Measurements from ENCODE around the gene CCZ1. TPM values are rescaled to one million over a fixed set of nuclear protein-coding genes. Genes with fewer than 3 reads are reported as not detected.
A peak's percentile ranks its signal among the peaks of the same experiment; 100 is the strongest.
"Not testable (repeated sequence)": the region's sequence is repeated elsewhere in the genome, so short reads cannot be mapped to it uniquely, and the experiment has no call there.

Gene CCZ1
- total and polyA plus RNA-seq, 9 of the 15 experiments (the other 6 are each of a cell fraction or from before 2014, with no cell fraction given): 34.5 to 94.6 (median 78.1) TPM

DNA sequence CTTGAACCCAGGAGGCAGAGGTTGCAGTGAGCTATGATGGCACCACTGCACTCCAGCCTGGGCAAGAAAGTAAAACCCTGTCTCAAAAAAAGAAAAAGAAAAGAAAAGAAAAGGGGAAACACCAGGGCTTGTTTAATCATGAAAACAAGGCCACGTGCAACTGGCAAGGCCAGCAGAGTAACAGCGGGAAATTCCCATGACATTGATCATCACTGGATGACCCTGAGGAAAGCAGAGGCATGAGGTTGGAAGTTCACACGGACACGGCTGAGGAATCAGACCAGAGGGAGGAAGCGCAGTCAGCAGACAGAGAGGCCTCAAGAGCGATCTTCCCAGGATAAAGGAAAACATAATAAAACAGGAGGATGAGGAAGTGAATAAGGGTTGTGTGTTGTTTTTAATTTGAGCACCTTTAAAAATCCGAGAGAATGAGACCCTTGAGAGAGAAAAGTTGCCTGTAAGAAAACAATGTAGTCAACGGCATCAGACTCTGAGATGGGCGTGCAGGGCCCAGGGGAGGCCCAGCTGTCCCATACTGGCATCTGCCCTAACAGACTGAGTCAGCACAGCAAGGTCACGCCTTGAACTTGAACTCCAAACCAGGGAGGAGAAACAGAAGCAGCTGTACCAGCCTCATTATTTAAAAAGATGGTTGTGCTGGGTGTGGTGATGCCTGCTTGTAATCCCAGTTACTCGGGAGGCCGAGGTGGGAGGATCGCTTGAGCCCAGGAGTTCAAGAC lies 33.5 kb downstream of the CCZ1 start:
- H3K27me3 ChIP-seq (ENCODE audit: control insufficient read depth in 2 of 2, insufficient read depth in 2 of 2, low read length in 2 of 2); H3K27ac ChIP-seq (ENCODE audit: extremely low read depth, low read depth, low read length); H3K4me3 ChIP-seq; H3K79me2 ChIP-seq (ENCODE audit: control insufficient read depth, insufficient read depth, low read length); H4K20me1 ChIP-seq (replicated peaks; ENCODE audit: control insufficient read depth, insufficient read depth, low read length); POLR2A ChIA-PET; ATAC-seq; H3K4me2 ChIP-seq (ENCODE audit: insufficient read depth, low read length); FAIRE-seq; intact Hi-C loops (cut with micrococcal nuclease); BruUV-seq (replicated peaks); H3K4me1 ChIP-seq (replicated peaks in 1 of 2; ENCODE audit: control insufficient read depth in 2 of 2, insufficient read depth in 2 of 2, low read length in 2 of 2); CTCF ChIA-PET (ENCODE audit: low intra/inter-chr PET ratio); H3K9ac ChIP-seq (ENCODE audit: insufficient read depth in 1 of 2, low read depth in 2 of 2, low read length in 2 of 2); H3K9me1 ChIP-seq (ENCODE audit: control insufficient read depth, insufficient read depth, low read length); H2AFZ ChIP-seq (ENCODE audit: low read depth, low read length); H3K9me3 ChIP-seq (replicated peaks; ENCODE audit: control insufficient read depth, insufficient read depth, low read depth, low read length); H3K36me3 ChIP-seq (ENCODE audit: control insufficient read depth, insufficient read depth, low read length); DNase-seq (ENCODE audit: extremely low read depth in 1 of 4, low spot score in 3 of 4); in situ Hi-C loops (cut with MboI): not testable (repeated sequence)
- WGBS (ENCODE audit: insufficient coverage, low coverage, missing lambda C conversion rate): 17% methylated on average over 2 of the region's 13 CpGs

DNA sequence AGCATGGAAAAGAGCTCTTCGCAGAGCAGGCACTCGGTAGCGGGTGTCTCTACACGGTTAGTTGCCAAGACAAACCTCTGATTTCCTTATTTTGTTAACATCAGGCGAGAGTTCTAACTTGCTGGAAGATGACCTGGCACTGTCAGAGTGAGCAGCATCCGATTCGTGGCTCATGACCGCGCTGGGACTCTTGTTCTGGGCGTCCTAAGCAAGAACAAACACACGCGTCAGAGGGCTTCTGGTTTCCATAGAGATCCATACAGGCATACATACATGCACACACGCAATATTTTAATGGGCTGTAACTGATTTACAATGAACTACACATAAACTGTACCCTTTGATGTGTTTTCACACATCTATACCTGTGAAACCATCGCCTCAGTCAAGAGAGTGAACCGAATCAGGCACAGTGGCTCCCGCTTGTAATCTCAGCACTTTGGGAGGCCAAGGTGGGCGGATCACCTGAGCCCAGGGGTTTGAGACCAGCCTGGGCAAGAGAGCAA lies 36.5 kb downstream of the CCZ1 start:
- no CpG with 5 or more reads among the region's 17 CpGs for WGBS (ENCODE audit: insufficient coverage, low coverage, missing lambda C conversion rate)
- BruUV-seq (replicated peaks); intact Hi-C loops (cut with micrococcal nuclease); H3K4me3 ChIP-seq; FAIRE-seq; H3K79me2 ChIP-seq (ENCODE audit: control insufficient read depth, insufficient read depth, low read length); H3K4me1 ChIP-seq (replicated peaks in 1 of 2; ENCODE audit: control insufficient read depth in 2 of 2, insufficient read depth in 2 of 2, low read length in 2 of 2); H3K9me3 ChIP-seq (replicated peaks; ENCODE audit: control insufficient read depth, insufficient read depth, low read depth, low read length); in situ Hi-C loops (cut with MboI); POLR2A ChIA-PET; H3K9ac ChIP-seq (ENCODE audit: insufficient read depth in 1 of 2, low read depth in 2 of 2, low read length in 2 of 2); CTCF ChIA-PET (ENCODE audit: low intra/inter-chr PET ratio); H3K4me2 ChIP-seq (ENCODE audit: insufficient read depth, low read length); H3K9me1 ChIP-seq (ENCODE audit: control insufficient read depth, insufficient read depth, low read length); DNase-seq (ENCODE audit: extremely low read depth in 1 of 4, low spot score in 3 of 4); H2AFZ ChIP-seq (ENCODE audit: low read depth, low read length); H3K36me3 ChIP-seq (ENCODE audit: control insufficient read depth, insufficient read depth, low read length); H3K27me3 ChIP-seq (ENCODE audit: control insufficient read depth in 2 of 2, insufficient read depth in 2 of 2, low read length in 2 of 2); H4K20me1 ChIP-seq (replicated peaks; ENCODE audit: control insufficient read depth, insufficient read depth, low read length); ATAC-seq; H3K27ac ChIP-seq (ENCODE audit: extremely low read depth, low read depth, low read length): not testable (repeated sequence)

DNA sequence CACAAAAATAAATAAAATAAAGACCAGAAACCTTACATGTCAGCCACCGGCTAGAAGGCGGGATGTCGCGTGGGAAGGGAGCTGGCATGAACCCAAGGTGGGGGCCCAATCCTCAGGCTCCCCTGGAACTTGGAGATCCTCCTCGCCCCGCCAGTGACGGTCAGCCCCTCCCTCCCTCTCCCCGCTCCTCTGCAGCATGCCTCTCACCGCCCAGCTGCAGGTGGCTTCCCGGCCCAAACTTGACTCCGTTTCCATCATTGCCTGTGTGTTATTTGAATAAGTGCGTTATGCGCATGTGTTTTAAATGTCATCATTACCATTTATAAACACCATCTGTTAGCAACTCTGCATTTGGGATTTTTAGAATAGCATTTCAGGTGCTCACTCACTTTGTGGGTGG lies 64.7 kb downstream of the CCZ1 start:
- intact Hi-C loops (cut with micrococcal nuclease); in situ Hi-C loops (cut with MboI); H2AFZ ChIP-seq (ENCODE audit: low read depth, low read length); POLR2A ChIA-PET; H3K9ac ChIP-seq (ENCODE audit: insufficient read depth in 1 of 2, low read depth in 2 of 2, low read length in 2 of 2); DNase-seq (ENCODE audit: extremely low read depth in 1 of 4, low spot score in 3 of 4); H3K9me1 ChIP-seq (ENCODE audit: control insufficient read depth, insufficient read depth, low read length); H3K4me1 ChIP-seq (replicated peaks in 1 of 2; ENCODE audit: control insufficient read depth in 2 of 2, insufficient read depth in 2 of 2, low read length in 2 of 2); H3K36me3 ChIP-seq (ENCODE audit: control insufficient read depth, insufficient read depth, low read length); CTCF ChIA-PET (ENCODE audit: low intra/inter-chr PET ratio); BruUV-seq (replicated peaks); H3K4me2 ChIP-seq (ENCODE audit: insufficient read depth, low read length); H3K4me3 ChIP-seq; FAIRE-seq; H3K27me3 ChIP-seq (ENCODE audit: control insufficient read depth in 2 of 2, insufficient read depth in 2 of 2, low read length in 2 of 2); H3K79me2 ChIP-seq (ENCODE audit: control insufficient read depth, insufficient read depth, low read length); H3K27ac ChIP-seq (ENCODE audit: extremely low read depth, low read depth, low read length); H3K9me3 ChIP-seq (replicated peaks; ENCODE audit: control insufficient read depth, insufficient read depth, low read depth, low read length); H4K20me1 ChIP-seq (replicated peaks; ENCODE audit: control insufficient read depth, insufficient read depth, low read length): not testable (repeated sequence)
- ATAC-seq: peak; percentile 26; the same call in 1 of the 3 replicates
- no CpG with 5 or more reads among the region's 13 CpGs for WGBS (ENCODE audit: insufficient coverage, low coverage, missing lambda C conversion rate)

DNA sequence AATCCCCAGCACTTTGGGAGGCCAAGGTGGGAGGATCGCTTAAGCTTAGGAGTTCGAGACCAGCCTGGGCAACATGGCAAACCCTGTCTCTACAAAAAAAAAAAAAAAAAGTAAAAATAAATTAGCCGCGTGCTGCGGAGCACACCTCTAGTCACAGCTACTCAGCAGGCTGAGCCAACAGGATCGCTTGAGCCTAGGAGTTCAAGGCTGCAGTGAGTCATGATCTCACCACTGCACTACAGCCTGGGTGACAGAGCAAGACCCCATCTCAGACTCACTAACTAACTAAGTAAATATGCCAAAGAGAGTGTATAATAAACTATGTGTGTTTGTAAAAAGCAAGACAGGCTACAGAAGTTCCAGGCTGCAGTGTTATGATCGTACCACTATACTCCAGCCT lies 65.3 kb downstream of the CCZ1 start:
- ATAC-seq: 0 out of 3 replicates have a peak, but pooled peaks have one; percentile 23
- H3K9ac ChIP-seq (ENCODE audit: insufficient read depth in 1 of 2, low read depth in 2 of 2, low read length in 2 of 2); H3K9me1 ChIP-seq (ENCODE audit: control insufficient read depth, insufficient read depth, low read length); H3K79me2 ChIP-seq (ENCODE audit: control insufficient read depth, insufficient read depth, low read length); intact Hi-C loops (cut with micrococcal nuclease); BruUV-seq (replicated peaks); H3K36me3 ChIP-seq (ENCODE audit: control insufficient read depth, insufficient read depth, low read length); CTCF ChIA-PET (ENCODE audit: low intra/inter-chr PET ratio); POLR2A ChIA-PET; H3K4me2 ChIP-seq (ENCODE audit: insufficient read depth, low read length); H3K27ac ChIP-seq (ENCODE audit: extremely low read depth, low read depth, low read length); H4K20me1 ChIP-seq (replicated peaks; ENCODE audit: control insufficient read depth, insufficient read depth, low read length); H3K27me3 ChIP-seq (ENCODE audit: control insufficient read depth in 2 of 2, insufficient read depth in 2 of 2, low read length in 2 of 2); DNase-seq (ENCODE audit: extremely low read depth in 1 of 4, low spot score in 3 of 4); H3K9me3 ChIP-seq (replicated peaks; ENCODE audit: control insufficient read depth, insufficient read depth, low read depth, low read length); FAIRE-seq; H2AFZ ChIP-seq (ENCODE audit: low read depth, low read length); H3K4me1 ChIP-seq (replicated peaks in 1 of 2; ENCODE audit: control insufficient read depth in 2 of 2, insufficient read depth in 2 of 2, low read length in 2 of 2); in situ Hi-C loops (cut with MboI); H3K4me3 ChIP-seq: not testable (repeated sequence)
- WGBS (ENCODE audit: insufficient coverage, low coverage, missing lambda C conversion rate): no CpG with 5 or more reads among the region's 7 CpGs

Data from K562 (cell line).